ENCODE results near the gene GNA12.

- TF ChIP-seq GATA2 (IDR thresholded peaks at IDR 0.05; ENCODE audit: low read depth, low read length) (no peak), GATA3 (IDR thresholded peaks at IDR 0.05; ENCODE audit: low read depth, low read length) (no peak)
Measured at GRCh38 chr7:2707481-2707880, 136.6 kb downstream of the GNA12 start.

Measured in SH-SY5Y (cell line).